Activated T-helper 1 cell treated with anti-CD3 and anti-CD28 coated beads, Interleukin-2, amount 50 U/mL, for 16 hours (primary cell): Measurements from ENCODE around the gene LINC00305.

ENCODE experiments used
- DNase-seq, 2 donors: peaks; one replicate each; pipeline ENCODE4 v3.0.0-alpha.2; 2020; ENCODE audit warnings: low read depth in 1 of 2, low spot score in 1 of 2

LINC00305 gene

GRCh38 chr18:64148988-64149387 is at the start of gene LINC00305:
Gene LINC00305 (minus strand): TSS chr18:64149088.
- DNase-seq, result no peak

- no peak for DNase-seq
These were observed 42.2 kb upstream of the LINC00305 start for GRCh38 chr18:64191069-64191468.

- DNase-seq, result no peak
These were observed 37.1 kb upstream of the LINC00305 start for GRCh38 chr18:64185987-64186386.

- DNase-seq, result no peak
These were observed 34.8 kb upstream of the LINC00305 start for GRCh38 chr18:64183665-64184064.

GRCh38 chr18:64180617-64181016 is 31.7 kb upstream of the LINC00305 start:
- DNase-seq, result no peak

GRCh38 chr18:64180171-64180570 is 31.3 kb upstream of the LINC00305 start:
- no peak for DNase-seq

GRCh38 chr18:64179556-64180080 is 30.7 kb upstream of the LINC00305 start:
- no peak for DNase-seq

- no peak for DNase-seq
These were observed 30.0 kb upstream of the LINC00305 start for GRCh38 chr18:64178860-64179259.

GRCh38 chr18:64175432-64175831 is 26.5 kb upstream of the LINC00305 start:
- DNase-seq, result no peak

- DNase-seq, result no peak
These were observed 22.7 kb upstream of the LINC00305 start for GRCh38 chr18:64171576-64171975.

GRCh38 chr18:64167408-64167925 is 18.6 kb upstream of the LINC00305 start:
- DNase-seq, result no peak

- no peak for DNase-seq
These were observed 17.0 kb upstream of the LINC00305 start for GRCh38 chr18:64165906-64166305.

GRCh38 chr18:64164883-64165282 is 16.0 kb upstream of the LINC00305 start:
- no peak for DNase-seq

- DNase-seq, result no peak
These were observed 1.1 kb upstream of the LINC00305 start for GRCh38 chr18:64149916-64150438.

- no peak for DNase-seq
These were observed 6.0 kb downstream of the LINC00305 start for GRCh38 chr18:64142904-64143303.

- no peak for DNase-seq
These were observed 11.0 kb downstream of the LINC00305 start for GRCh38 chr18:64137914-64138313.

GRCh38 chr18:64134044-64134747 is 14.7 kb downstream of the LINC00305 start:
- no peak for DNase-seq

- DNase-seq, result no peak
These were observed 16.0 kb downstream of the LINC00305 start for GRCh38 chr18:64132871-64133270.

GRCh38 chr18:64131314-64131713 is 17.6 kb downstream of the LINC00305 start:
- no peak for DNase-seq

- no peak for DNase-seq
These were observed 21.7 kb downstream of the LINC00305 start for GRCh38 chr18:64127172-64127571.

- DNase-seq, result no peak
These were observed 29.0 kb downstream of the LINC00305 start for GRCh38 chr18:64119916-64120315.

GRCh38 chr18:64118406-64118805 is 30.5 kb downstream of the LINC00305 start:
- DNase-seq, result no peak
